Thyroid gland (tissue), 4 donors: ENCODE measurements around the gene ALPL. TPM values are rescaled to one million over a fixed set of nuclear protein-coding genes. Genes with fewer than 3 reads are reported as not detected.

Experiments used
- DNase-seq, 2 donors: peaks; one replicate each; pipeline ENCODE4 v3.0.0-alpha.2; 2019
- H3K27ac ChIP-seq, 3 donors: fragments of 200-600 bp; sonication (generic); 1 replicate in 2 of 3; 2 replicates in 1 of 3; pipeline ENCODE4 v1.5.1; 2016 to 2019; ENCODE audit warnings: mild to moderate bottlenecking in 1 of 3, moderate library complexity in 1 of 3
- H3K27me3 ChIP-seq: fragments of 200-600 bp; sonication (generic); one replicate; pipeline ENCODE4 v1.5.1; 2019
- H3K36me3 ChIP-seq, 2 donors: fragments of 200-600 bp; sonication (generic); one replicate each; pipeline ENCODE4 v1.5.1; 2016 to 2019
- H3K4me1 ChIP-seq, 2 donors: fragments of 200-600 bp; sonication (generic); one replicate each; pipeline ENCODE4 v1.5.1; 2017 to 2019
- H3K4me3 ChIP-seq, 3 donors: fragments of 200-600 bp; sonication (generic); replicated peaks in 1 of 3; 1 replicate in 2 of 3; 2 replicates in 1 of 3; pipeline ENCODE4 v1.5.1; 2016; ENCODE audit warnings: mild to moderate bottlenecking in 1 of 3
- H3K9me3 ChIP-seq: fragments of 200-600 bp; sonication (generic); one replicate; pipeline ENCODE4 v1.5.1; 2017
- POLR2A ChIP-seq, 2 donors: fragments of 450-650 bp; IDR thresholded peaks; one replicate each; pipeline ENCODE4 v1.6.1; 2017; ENCODE audit warnings: antibody characterized with exemption in 2 of 2, mild to moderate bottlenecking in 2 of 2, moderate library complexity in 1 of 2
- WGBS, 2 donors: methylation state at CpG; one replicate each; pipeline ENCODE4 v1.1.5; 2017; 5-methylcytosine and 5-hydroxymethylcytosine counted together
- intact Hi-C: fragments of 100-400 bp; cut with DNase I; formaldehyde crosslinking; loops from one replicate; pipeline ENCODE4 v1.15.1; 2023
- total RNA-seq, 4 donors: library from RNA; depleted of rRNA; stranded (reverse); fragments of >200 nt; gene quantifications; one replicate each; pipeline ENCODE4 v1.2.3, GENCODE V29; 2016
- TF ChIP-seq, protein P1 (sequence below), 6 experiments: fragments of 200-600 bp in 3 of 6; fragments of 450-650 bp in 3 of 6; sonication (generic) in 3 of 6; IDR thresholded peaks; one replicate each; pipeline ENCODE4 v1.5.1; 2016 to 2019; ENCODE audit warnings: antibody characterized with exemption in 6 of 6, mild to moderate bottlenecking in 2 of 6, inconsistent platforms in 1 of 6, moderate library complexity in 1 of 6

ALPL gene
- total RNA-seq, 4 donors from 2014 or later: 4.0 to 15.6 (median 4.5) TPM

DNA sequence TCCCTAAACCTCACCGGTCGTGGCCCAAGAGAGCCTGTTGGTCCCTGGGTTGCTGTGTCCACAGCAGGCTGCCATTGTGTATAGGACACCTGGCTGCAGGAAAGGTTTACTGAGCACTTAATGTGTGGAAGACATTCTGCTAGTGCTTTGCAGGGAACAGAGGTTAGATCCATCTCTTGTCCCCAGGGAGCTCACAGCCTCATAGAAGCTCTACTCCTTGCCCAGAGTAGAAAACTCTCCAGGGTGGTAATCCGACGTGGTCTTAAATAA is 16.9 kb upstream of the ALPL start:
- H3K4me3 ChIP-seq: no peak overlapping the region
- no peak overlapping the region for H3K27ac ChIP-seq
- WGBS, 2 donors: 47 to 64% methylated on average over 4 of the region's 4 CpGs
- no peaks in the 10 kb centered on the region for H3K27me3 ChIP-seq
- TF ChIP-seq, protein P1, sequence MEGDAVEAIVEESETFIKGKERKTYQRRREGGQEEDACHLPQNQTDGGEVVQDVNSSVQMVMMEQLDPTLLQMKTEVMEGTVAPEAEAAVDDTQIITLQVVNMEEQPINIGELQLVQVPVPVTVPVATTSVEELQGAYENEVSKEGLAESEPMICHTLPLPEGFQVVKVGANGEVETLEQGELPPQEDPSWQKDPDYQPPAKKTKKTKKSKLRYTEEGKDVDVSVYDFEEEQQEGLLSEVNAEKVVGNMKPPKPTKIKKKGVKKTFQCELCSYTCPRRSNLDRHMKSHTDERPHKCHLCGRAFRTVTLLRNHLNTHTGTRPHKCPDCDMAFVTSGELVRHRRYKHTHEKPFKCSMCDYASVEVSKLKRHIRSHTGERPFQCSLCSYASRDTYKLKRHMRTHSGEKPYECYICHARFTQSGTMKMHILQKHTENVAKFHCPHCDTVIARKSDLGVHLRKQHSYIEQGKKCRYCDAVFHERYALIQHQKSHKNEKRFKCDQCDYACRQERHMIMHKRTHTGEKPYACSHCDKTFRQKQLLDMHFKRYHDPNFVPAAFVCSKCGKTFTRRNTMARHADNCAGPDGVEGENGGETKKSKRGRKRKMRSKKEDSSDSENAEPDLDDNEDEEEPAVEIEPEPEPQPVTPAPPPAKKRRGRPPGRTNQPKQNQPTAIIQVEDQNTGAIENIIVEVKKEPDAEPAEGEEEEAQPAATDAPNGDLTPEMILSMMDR (IDR thresholded peaks at IDR 0.05): no peak
- TF ChIP-seq POLR2A (IDR thresholded peaks at IDR 0.05): no peak
- no peaks in the 10 kb centered on the region for H3K4me1 ChIP-seq
- no peak for DNase-seq
- no peaks in the 10 kb centered on the region for H3K9me3 ChIP-seq
- intact Hi-C loops: no loop called here
- no peaks in the 10 kb centered on the region for H3K36me3 ChIP-seq

DNA sequence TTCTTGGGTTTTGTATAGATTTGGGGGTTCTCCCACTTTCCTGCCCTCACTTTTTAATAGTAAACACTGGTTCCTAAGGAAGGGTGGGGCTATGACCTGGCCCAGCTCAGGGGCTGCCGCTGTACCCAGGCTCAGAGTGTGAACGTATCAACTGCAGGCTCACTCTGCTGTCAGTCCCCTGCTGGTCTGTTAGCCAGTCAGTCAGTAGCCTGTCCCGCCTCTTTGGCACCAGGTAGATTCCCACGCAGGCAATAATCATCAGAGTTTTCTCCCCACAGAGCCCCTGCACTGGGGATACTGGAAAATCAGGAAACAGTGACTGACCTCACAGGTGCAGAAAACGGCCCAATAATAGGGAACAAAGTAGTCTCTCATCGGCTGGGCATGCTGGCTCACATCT is 15.0 kb upstream of the ALPL start:
- no peaks in the 10 kb centered on the region for H3K27me3 ChIP-seq
- TF ChIP-seq, protein P1 (IDR thresholded peaks at IDR 0.05): no peak
- no peak for TF ChIP-seq POLR2A (IDR thresholded peaks at IDR 0.05)
- intact Hi-C loops: no loop called here
- no peaks in the 10 kb centered on the region for H3K4me1 ChIP-seq
- no peaks in the 10 kb centered on the region for H3K9me3 ChIP-seq
- no peak overlapping the region for H3K27ac ChIP-seq
- no peaks in the 10 kb centered on the region for H3K36me3 ChIP-seq
- H3K4me3 ChIP-seq: no peak overlapping the region
- 76 to 80% methylated on average over 6 of the region's 6 CpGs for WGBS, 2 donors
- DNase-seq: no peak

DNA sequence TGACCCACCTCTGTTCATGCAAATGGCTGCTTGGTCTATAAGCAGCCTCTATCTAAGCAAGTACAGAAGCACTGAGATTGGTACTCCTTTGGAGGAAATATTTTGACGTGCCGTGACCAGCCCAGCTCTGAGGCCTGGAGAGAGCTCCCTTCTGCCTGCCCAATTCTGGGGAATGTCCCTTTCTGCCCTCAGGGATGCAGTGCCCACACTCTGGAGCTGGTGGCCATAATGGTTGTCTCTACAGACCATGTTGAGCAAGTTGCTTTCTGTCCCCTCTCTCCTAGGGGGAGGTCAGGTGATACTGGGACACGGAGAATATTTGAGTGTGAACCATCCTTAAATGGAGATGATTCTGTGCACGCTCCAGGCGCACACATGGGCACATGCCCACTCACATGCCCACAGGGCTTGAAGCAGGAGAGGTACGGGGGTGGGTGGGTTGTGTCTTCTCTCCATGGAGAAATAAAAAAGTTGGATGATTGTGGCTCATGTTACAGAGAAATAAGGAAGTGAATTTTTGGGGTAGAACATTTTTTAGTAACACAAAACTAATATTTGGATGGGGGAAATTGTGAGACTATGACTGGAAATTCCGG is 13.9 kb upstream of the ALPL start:
- no peaks in the 10 kb centered on the region for H3K27me3 ChIP-seq
- TF ChIP-seq, protein P1 (IDR thresholded peaks at IDR 0.05): no peak
- no peak for TF ChIP-seq POLR2A (IDR thresholded peaks at IDR 0.05)
- no peaks in the 10 kb centered on the region for H3K36me3 ChIP-seq
- no peaks in the 10 kb centered on the region for H3K4me1 ChIP-seq
- no peak overlapping the region for H3K4me3 ChIP-seq
- intact Hi-C loops: no loop called here
- H3K9me3 ChIP-seq: no peaks in the 10 kb centered on the region
- no peak for DNase-seq
- H3K27ac ChIP-seq: no peak overlapping the region
- WGBS, 2 donors: 87 to 92% methylated on average over 7 of the region's 7 CpGs

DNA sequence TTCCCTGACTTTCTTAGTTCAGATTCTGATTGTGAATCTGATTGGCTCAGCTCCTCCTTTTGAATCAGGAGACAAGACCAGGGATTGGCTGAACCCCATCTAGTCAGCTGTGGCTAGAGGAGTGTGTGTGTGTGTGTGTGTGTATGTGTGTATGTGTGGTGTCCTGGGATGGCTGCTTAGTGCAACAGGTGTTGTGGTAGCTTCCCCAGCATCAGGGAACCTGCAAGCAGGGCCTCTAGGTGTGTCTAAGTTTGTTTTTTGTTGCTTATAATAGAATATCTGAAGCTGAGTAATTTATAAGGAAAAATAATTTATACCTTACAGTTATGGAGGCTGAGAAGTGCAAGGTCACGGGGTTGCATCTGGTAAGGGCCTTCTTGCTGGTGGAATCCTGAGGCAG is 13.2 kb upstream of the ALPL start:
- no peaks in the 10 kb centered on the region for H3K36me3 ChIP-seq
- no peaks in the 10 kb centered on the region for H3K4me1 ChIP-seq
- 85 to 86% methylated on average over 1 of the region's 1 CpG for whole genome bisulfite sequencing, 2 donors
- TF ChIP-seq, protein P1 (IDR thresholded peaks at IDR 0.05): no peak
- no peak for TF ChIP-seq POLR2A (IDR thresholded peaks at IDR 0.05)
- no peaks in the 10 kb centered on the region for H3K9me3 ChIP-seq
- intact Hi-C loops: no loop called here
- no peak overlapping the region for H3K27ac ChIP-seq
- DNase-seq: no peak
- no peaks in the 10 kb centered on the region for H3K27me3 ChIP-seq
- H3K4me3 ChIP-seq: no peak overlapping the region

DNA sequence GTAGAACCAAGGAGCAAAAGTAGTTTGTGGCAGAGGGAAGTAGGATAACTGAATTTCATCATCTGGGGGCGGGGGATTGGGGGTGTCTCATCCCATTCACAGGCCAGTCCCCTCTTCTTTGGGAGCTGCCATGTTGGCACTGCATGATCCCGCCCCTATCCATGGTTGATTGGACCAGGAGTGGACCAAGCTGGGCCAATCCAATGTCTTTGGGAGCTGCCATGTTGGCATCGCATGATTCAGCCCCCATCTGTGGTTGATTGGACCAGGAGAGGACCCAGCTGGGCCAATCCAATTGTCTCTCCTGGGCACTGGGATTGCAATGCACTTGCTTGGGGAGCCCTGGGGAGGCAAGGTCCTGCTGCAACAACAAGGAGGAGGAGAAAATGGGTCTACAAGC is 12.3 kb upstream of the ALPL start:
- no peaks in the 10 kb centered on the region for H3K27me3 ChIP-seq
- 77 to 89% methylated on average over 3 of the region's 3 CpGs for WGBS, 2 donors
- H3K9me3 ChIP-seq: no peaks in the 10 kb centered on the region
- intact Hi-C loops: no loop called here
- TF ChIP-seq, protein P1 (IDR thresholded peaks at IDR 0.05): no peak
- no peak for TF ChIP-seq POLR2A (IDR thresholded peaks at IDR 0.05)
- no peak overlapping the region for H3K27ac ChIP-seq
- no peak overlapping the region for H3K4me3 ChIP-seq
- no peaks in the 10 kb centered on the region for H3K36me3 ChIP-seq
- no peak for DNase-seq
- H3K4me1 ChIP-seq: no peaks in the 10 kb centered on the region
